HepG2 (cell line): ENCODE data around the gene OAT. TPM values are rescaled to one million over a fixed set of nuclear protein-coding genes. Genes with fewer than 3 reads are reported as not detected.

Source experiments
- ATAC-seq: fragments of 200-7000 bp; cut with Tn5 transposase; 3 replicates; pipeline ENCODE4 v1.9.1; 2020; ENCODE audit warnings: mild to moderate bottlenecking, moderate library complexity
- BruUV-seq: library from RNA; stranded (reverse); fragments of 400-500 nt; replicated peaks from 2 replicates; lab custom pipeline; 2021; lab: Mats Ljungman, UMichigan
- CTCF ChIA-PET: fragments of 300-600 bp; formaldehyde crosslinking; extraction: SDS; loops from one replicate; lab custom pipeline; 2021; ENCODE audit warnings: low total read pairs, inconsistent platforms, low intra/inter-chr PET ratio; lab: Yijun Ruan, JAX
- POLR2A ChIA-PET: fragments of 350-600 bp; sonication (Branson Sonifier 250); formaldehyde crosslinking; loops from one replicate; lab custom pipeline; 2020; ENCODE audit warnings: antibody characterized with exemption, inconsistent platforms; lab: Yijun Ruan, JAX
- DNase-seq: peaks from one replicate; pipeline ENCODE4 v3.0.0-alpha.2; 2015; ENCODE audit warnings: low spot score
- FAIRE-seq: peaks from 3 replicates; lab custom pipeline; 2011; peaks lifted over from hg19 to GRCh38; lab: Jason Lieb, UNC
- H2AFZ ChIP-seq: one replicate; pipeline ENCODE4 v1.6.1; 2011; ENCODE audit warnings: low read length, inconsistent platforms
- H3K27ac ChIP-seq: fragments of 300-600 bp; 3 replicates; pipeline ENCODE4 v1.8.0; 2011; ENCODE audit warnings: mixed run types, mild to moderate bottlenecking, mixed read lengths, low read length, inconsistent platforms; ENCODE audit not compliant: insufficient read depth; ENCODE audit errors: extremely low read length
- H3K27me3 ChIP-seq, 2 experiments: fragments of 200-600 bp in 1 of 2; 2 replicates in 1 of 2; 3 replicates in 1 of 2; pipeline versions ENCODE4 v1.6.0 to v1.8.0; 2011; ENCODE audit warnings: low read length in 2 of 2, mild to moderate bottlenecking in 2 of 2, moderate library complexity in 2 of 2, inconsistent platforms in 1 of 2; ENCODE audit not compliant: insufficient read depth in 2 of 2, control insufficient read depth in 1 of 2
- H3K36me3 ChIP-seq, 2 experiments: fragments of 200-600 bp in 1 of 2; replicated peaks in 1 of 2; 2 replicates in 1 of 2; 3 replicates in 1 of 2; pipeline versions ENCODE4 v1.5.1 to v1.8.0; 2011; ENCODE audit warnings: low read length in 2 of 2, inconsistent platforms in 1 of 2; ENCODE audit not compliant: insufficient read depth in 2 of 2, control insufficient read depth in 1 of 2
- H3K4me1 ChIP-seq: 2 replicates; pipeline ENCODE4 v1.5.1; 2012; ENCODE audit warnings: low read length, inconsistent platforms; ENCODE audit not compliant: insufficient read depth
- H3K4me2 ChIP-seq: 2 replicates; pipeline ENCODE4 v1.6.0; 2011; ENCODE audit warnings: low read depth, low read length, inconsistent platforms
- H3K4me3 ChIP-seq, 3 experiments: fragments of 200-600 bp in 1 of 3; sonication (generic), shearing (Covaris generic) in 1 of 3; replicated peaks in 1 of 3; 2 replicates each; pipeline ENCODE4 v1.5.1; 2011 to 2016; ENCODE audit warnings: low read length in 3 of 3, inconsistent platforms in 2 of 3, low read depth in 2 of 3, mild to moderate bottlenecking in 2 of 3, control low read depth in 1 of 3, mixed read lengths in 1 of 3; ENCODE audit not compliant: insufficient read depth in 1 of 3
- H3K79me2 ChIP-seq: one replicate; pipeline ENCODE4 v1.6.1; 2011; ENCODE audit warnings: low read length, inconsistent platforms; ENCODE audit not compliant: insufficient read depth
- H3K9ac ChIP-seq: 2 replicates; pipeline ENCODE4 v1.6.0; 2011; ENCODE audit warnings: mild to moderate bottlenecking, low read depth, low read length, inconsistent platforms; ENCODE audit not compliant: insufficient read depth
- H3K9me3 ChIP-seq: 2 replicates; pipeline ENCODE4 v1.5.1; 2012; ENCODE audit warnings: mild to moderate bottlenecking, low read length
- H4K20me1 ChIP-seq: 2 replicates; pipeline ENCODE4 v1.6.0; 2011; ENCODE audit warnings: inconsistent platforms, mild to moderate bottlenecking, low read length, moderate library complexity; ENCODE audit not compliant: insufficient read depth
- NFKB2 ChIP-seq: sonication (generic); formaldehyde crosslinking; IDR thresholded peaks from 2 replicates; pipeline ENCODE4 v1.4.0; 2020; ENCODE audit warnings: missing genetic modification reagents, borderline replicate concordance
- RAD51 ChIP-seq: fragments of 450-650 bp; IDR thresholded peaks from 2 replicates; pipeline ENCODE4 v1.6.1; 2016; ENCODE audit warnings: borderline replicate concordance
- U2AF1 ChIP-seq: fragments of 200-400 bp; formaldehyde crosslinking; optimal IDR thresholded peaks from 2 replicates; pipeline ENCODE3; 2017; ENCODE audit warnings: mild to moderate bottlenecking, low read depth, low read length
- ZSCAN30 ChIP-seq: sonication (generic); formaldehyde crosslinking; IDR thresholded peaks from 2 replicates; pipeline ENCODE4 v1.5.0; 2020; ENCODE audit warnings: mild to moderate bottlenecking, missing genetic modification reagents
- WGBS: methylation state at CpG from one replicate; pipeline ENCODE4 v1.1.6; 2017; ENCODE audit warnings: low lambda C conversion rate; 5-methylcytosine and 5-hydroxymethylcytosine counted together
- in situ Hi-C: cut with HindIII; loops from 2 replicates; pipeline ENCODE4 v1.10.0; 2017; ENCODE audit warnings: low pct_unique_long_range_greater_than_20kb; ENCODE audit not compliant: extremely low pct_ligation_motif_present
- intact Hi-C: fragments of 100-400 bp; cut with micrococcal nuclease; formaldehyde crosslinking; loops from one replicate; pipeline ENCODE4 v1.10.0; 2022; ENCODE audit not compliant: unreplicated experiment
- polyA plus RNA-seq, 8 experiments: library from polyadenylated mRNA; depleted of rRNA in 3 of 8; stranded (reverse) in 7 of 8; unstranded in 1 of 8; fragments of >200 nt; fragmentation: Illumina TruSeq in 4 of 8; extraction: Trizol in 4 of 8; gene quantifications; 2 replicates each; pipeline versions ENCODE4 v1.2.1 to v1.2.3, GENCODE V29; 2011 to 2016; ENCODE audit warnings: low read depth in 4 of 8, missing spikeins in 1 of 8, mixed read lengths in 1 of 8; ENCODE audit not compliant: insufficient read depth in 1 of 8
- total RNA-seq, 5 experiments: library from RNA; depleted of rRNA; stranded (reverse); fragments of >200 nt; fragmentation: Illumina TruSeq; extraction: Trizol; gene quantifications; 2 replicates each; pipeline ENCODE4 v1.2.3, GENCODE V29; 2016; ENCODE audit warnings: low read depth in 1 of 5
- TF ChIP-seq, protein P1 (sequence below): sonication (generic); formaldehyde crosslinking; IDR thresholded peaks from 2 replicates; pipeline ENCODE4 v1.4.0; 2020; ENCODE audit warnings: missing genetic modification reagents, borderline replicate concordance
- TF ChIP-seq, protein P2 (sequence below): sonication (generic); formaldehyde crosslinking; IDR thresholded peaks from 2 replicates; pipeline ENCODE4 v1.4.0; 2020; ENCODE audit warnings: missing genetic modification reagents
- TF ChIP-seq, protein P3 (sequence below): sonication (generic); formaldehyde crosslinking; IDR thresholded peaks from 2 replicates; pipeline ENCODE4 v1.5.0; 2020; ENCODE audit warnings: mild to moderate bottlenecking, missing genetic modification reagents

Gene OAT
- total and polyA plus RNA-seq, 2 of the 13 experiments (the other 11 are each of a cell fraction or from before 2014, with no cell fraction given), result 87.8 to 96.7 TPM

- Histone ChIP-seq H3K4me2 (no peak overlapping the region), H3K9ac (no peak overlapping the region), H3K79me2 (no peaks in the 10 kb centered on the region), H3K4me3 (no peak overlapping the region), H3K36me3 (no peaks in the 10 kb centered on the region), H3K27ac (no peak overlapping the region), H4K20me1 (no peaks in the 10 kb centered on the region), H3K9me3 (no peaks in the 10 kb centered on the region), H3K27me3 (peaks cover 7 to 28% of the 10 kb centered on the region in 2 experiments), H2AFZ (no peak overlapping the region), H3K4me1 (peaks cover 18% of the 10 kb centered on the region)
- ChIA-PET CTCF (no interaction called here), POLR2A (no interaction called here)
- FAIRE-seq (no peak), DNase-seq (no peak), ATAC-seq (no peak)
- intact Hi-C loops, result no loop called here
- BruUV-seq, result no TSS peak
- WGBS, result 53% methylated on average over 8 of the region's 8 CpGs
- no peak for TF ChIP-seq U2AF1
- in situ Hi-C loops, result no loop called here
Measured at GRCh38 chr10:124350806-124351205, 67.9 kb downstream of the OAT start.

DNA sequence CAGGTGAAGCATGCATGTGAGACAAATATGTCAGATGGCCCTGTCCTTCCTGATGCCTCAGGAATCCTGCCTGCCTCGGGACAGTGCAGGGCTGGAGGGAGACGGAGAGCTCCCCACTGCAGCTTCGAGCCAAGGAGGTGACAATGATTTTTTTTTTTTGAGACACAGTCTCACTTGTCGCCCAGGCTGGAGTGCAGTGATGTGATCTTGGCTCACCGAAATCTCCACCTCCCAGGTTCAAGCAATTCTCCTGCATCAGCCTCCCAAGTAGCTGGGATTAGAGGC lies 68.8 kb downstream of the OAT start:
- H3K27me3 ChIP-seq, result peaks cover 7 to 28% of the 10 kb centered on the region in 2 experiments
- WGBS, result 39% methylated on average over 3 of the region's 5 CpGs
- POLR2A ChIA-PET, result interaction anchor here (1.3 kb wide), 1 partner anchor 69 kb away, joined by 3 read pairs; the partner anchor contains the start of gene OAT
- no peak overlapping the region for H3K27ac ChIP-seq
- no TSS peak for BruUV-seq
- no peak overlapping the region for H3K4me2 ChIP-seq
- no peaks in the 10 kb centered on the region for H4K20me1 ChIP-seq
- no peak overlapping the region for H3K9ac ChIP-seq
- H3K4me3 ChIP-seq, result no peak overlapping the region
- FAIRE-seq (no peak), ATAC-seq (no peak), DNase-seq (no peak)
- no peaks in the 10 kb centered on the region for H3K79me2 ChIP-seq
- H3K36me3 ChIP-seq, result no peaks in the 10 kb centered on the region
- H3K4me1 ChIP-seq, result peaks cover 9% of the 10 kb centered on the region
- CTCF ChIA-PET, result no interaction called here
- intact Hi-C loops (no loop called here), in situ Hi-C loops (no loop called here)
- no peaks in the 10 kb centered on the region for H3K9me3 ChIP-seq
- no peak overlapping the region for H2AFZ ChIP-seq
- TF ChIP-seq, protein P1, sequence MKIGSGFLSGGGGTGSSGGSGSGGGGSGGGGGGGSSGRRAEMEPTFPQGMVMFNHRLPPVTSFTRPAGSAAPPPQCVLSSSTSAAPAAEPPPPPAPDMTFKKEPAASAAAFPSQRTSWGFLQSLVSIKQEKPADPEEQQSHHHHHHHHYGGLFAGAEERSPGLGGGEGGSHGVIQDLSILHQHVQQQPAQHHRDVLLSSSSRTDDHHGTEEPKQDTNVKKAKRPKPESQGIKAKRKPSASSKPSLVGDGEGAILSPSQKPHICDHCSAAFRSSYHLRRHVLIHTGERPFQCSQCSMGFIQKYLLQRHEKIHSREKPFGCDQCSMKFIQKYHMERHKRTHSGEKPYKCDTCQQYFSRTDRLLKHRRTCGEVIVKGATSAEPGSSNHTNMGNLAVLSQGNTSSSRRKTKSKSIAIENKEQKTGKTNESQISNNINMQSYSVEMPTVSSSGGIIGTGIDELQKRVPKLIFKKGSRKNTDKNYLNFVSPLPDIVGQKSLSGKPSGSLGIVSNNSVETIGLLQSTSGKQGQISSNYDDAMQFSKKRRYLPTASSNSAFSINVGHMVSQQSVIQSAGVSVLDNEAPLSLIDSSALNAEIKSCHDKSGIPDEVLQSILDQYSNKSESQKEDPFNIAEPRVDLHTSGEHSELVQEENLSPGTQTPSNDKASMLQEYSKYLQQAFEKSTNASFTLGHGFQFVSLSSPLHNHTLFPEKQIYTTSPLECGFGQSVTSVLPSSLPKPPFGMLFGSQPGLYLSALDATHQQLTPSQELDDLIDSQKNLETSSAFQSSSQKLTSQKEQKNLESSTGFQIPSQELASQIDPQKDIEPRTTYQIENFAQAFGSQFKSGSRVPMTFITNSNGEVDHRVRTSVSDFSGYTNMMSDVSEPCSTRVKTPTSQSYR (CRISPR knock-in tag), result no peak
- TF ChIP-seq ZSCAN30, result no peak
- TF ChIP-seq, protein P2, sequence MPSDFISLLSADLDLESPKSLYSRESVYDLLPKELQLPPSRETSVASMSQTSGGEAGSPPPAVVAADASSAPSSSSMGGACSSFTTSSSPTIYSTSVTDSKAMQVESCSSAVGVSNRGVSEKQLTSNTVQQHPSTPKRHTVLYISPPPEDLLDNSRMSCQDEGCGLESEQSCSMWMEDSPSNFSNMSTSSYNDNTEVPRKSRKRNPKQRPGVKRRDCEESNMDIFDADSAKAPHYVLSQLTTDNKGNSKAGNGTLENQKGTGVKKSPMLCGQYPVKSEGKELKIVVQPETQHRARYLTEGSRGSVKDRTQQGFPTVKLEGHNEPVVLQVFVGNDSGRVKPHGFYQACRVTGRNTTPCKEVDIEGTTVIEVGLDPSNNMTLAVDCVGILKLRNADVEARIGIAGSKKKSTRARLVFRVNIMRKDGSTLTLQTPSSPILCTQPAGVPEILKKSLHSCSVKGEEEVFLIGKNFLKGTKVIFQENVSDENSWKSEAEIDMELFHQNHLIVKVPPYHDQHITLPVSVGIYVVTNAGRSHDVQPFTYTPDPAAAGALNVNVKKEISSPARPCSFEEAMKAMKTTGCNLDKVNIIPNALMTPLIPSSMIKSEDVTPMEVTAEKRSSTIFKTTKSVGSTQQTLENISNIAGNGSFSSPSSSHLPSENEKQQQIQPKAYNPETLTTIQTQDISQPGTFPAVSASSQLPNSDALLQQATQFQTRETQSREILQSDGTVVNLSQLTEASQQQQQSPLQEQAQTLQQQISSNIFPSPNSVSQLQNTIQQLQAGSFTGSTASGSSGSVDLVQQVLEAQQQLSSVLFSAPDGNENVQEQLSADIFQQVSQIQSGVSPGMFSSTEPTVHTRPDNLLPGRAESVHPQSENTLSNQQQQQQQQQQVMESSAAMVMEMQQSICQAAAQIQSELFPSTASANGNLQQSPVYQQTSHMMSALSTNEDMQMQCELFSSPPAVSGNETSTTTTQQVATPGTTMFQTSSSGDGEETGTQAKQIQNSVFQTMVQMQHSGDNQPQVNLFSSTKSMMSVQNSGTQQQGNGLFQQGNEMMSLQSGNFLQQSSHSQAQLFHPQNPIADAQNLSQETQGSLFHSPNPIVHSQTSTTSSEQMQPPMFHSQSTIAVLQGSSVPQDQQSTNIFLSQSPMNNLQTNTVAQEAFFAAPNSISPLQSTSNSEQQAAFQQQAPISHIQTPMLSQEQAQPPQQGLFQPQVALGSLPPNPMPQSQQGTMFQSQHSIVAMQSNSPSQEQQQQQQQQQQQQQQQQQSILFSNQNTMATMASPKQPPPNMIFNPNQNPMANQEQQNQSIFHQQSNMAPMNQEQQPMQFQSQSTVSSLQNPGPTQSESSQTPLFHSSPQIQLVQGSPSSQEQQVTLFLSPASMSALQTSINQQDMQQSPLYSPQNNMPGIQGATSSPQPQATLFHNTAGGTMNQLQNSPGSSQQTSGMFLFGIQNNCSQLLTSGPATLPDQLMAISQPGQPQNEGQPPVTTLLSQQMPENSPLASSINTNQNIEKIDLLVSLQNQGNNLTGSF (CRISPR knock-in tag), result no peak
- TF ChIP-seq, protein P3, sequence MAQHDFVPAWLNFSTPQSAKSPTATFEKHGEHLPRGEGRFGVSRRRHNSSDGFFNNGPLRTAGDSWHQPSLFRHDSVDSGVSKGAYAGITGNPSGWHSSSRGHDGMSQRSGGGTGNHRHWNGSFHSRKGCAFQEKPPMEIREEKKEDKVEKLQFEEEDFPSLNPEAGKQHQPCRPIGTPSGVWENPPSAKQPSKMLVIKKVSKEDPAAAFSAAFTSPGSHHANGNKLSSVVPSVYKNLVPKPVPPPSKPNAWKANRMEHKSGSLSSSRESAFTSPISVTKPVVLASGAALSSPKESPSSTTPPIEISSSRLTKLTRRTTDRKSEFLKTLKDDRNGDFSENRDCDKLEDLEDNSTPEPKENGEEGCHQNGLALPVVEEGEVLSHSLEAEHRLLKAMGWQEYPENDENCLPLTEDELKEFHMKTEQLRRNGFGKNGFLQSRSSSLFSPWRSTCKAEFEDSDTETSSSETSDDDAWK (CRISPR knock-in tag), result no peak
- no peak for TF ChIP-seq NFKB2 (CRISPR knock-in tag)
- TF ChIP-seq RAD51, result no peak
